ENCODE data around the gene C13orf46. TPM values are rescaled to one million over a fixed set of nuclear protein-coding genes. Genes with fewer than 3 reads are reported as not detected.

The C13orf46 gene
- total RNA-seq, 1 donor from 2014 or later = 0.54 TPM

DNA sequence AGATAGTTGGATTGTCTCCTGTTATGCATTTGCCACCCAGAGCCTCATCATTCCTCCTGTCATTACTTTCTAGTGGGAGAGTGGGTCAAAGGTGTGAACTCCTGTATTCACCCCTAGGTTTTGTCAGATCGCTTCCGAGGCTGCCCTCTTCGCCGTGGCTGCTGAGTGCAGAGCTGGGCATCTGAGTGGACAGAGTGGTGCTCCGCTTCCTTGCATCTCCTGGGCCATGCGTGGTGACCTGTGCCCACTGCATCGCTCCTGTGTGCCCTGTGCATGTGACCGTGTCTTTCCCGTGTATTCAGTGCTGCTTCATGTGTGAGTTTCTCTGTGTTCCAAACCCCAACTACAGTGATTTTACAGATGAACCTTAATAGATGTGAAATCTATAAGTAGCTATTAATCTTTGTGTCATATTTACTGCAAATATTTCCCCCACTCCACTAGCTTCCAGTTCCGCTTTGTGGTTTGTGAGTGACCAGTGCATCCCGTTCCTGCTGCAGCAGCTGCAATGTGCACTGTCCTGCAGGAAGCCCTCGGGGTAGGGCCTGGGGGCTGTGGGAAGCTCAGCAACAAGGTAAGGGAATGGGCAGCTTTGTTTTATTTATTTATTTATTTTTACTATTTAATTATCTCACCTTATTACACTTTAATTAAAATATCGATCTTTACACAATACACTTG, 53.1 kb downstream of the C13orf46 start:
- H3K9me3 Mint-ChIP-seq = peaks cover 13% of the 10 kb centered on the region
- DNase-seq (ENCODE audit: low spot score in 2 of 2, unreplicated experiment in 2 of 2) = no peak
- H3K36me3 Mint-ChIP-seq = peaks cover 6% of the 10 kb centered on the region

DNA sequence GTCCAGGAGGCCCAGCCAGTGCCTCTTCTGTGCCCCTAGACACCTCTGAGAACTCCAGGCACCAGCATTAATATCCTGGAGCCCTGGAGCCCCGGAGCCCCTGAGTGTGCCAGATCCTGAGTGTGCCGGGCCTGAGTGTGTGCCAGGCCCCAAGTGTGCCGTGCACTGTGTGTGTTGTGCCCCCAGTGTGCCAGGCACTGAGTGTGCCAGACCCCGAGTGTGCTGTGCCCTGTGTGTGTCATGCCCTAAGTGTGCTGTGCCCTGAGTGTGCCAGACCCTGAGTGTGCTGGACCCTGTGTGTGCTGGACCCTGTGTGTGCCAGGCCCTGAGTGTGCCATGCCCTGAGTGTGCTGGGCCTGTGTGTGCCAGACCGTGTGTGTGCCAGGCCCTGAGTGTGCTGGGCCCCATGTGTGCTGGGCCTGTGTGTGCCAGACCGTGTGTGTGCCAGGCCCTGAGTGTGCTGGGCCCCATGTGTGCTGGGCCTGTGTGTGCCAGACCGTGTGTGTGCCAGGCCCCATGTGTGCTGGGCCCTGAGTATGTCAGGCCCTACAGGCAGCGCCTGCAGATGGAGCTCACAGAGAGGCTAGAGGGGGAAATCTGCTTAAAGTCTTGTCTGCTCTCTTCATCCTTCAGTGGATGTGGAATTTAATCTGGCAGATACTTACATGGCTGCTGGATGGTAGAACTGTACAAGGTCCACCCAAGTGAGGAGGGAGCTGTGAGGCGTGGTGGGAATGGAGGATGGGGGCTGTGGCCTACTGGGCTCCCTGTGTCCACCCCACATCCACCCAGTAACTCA, 53.9 kb downstream of the C13orf46 start:
- TF ChIP-seq, protein P1, sequence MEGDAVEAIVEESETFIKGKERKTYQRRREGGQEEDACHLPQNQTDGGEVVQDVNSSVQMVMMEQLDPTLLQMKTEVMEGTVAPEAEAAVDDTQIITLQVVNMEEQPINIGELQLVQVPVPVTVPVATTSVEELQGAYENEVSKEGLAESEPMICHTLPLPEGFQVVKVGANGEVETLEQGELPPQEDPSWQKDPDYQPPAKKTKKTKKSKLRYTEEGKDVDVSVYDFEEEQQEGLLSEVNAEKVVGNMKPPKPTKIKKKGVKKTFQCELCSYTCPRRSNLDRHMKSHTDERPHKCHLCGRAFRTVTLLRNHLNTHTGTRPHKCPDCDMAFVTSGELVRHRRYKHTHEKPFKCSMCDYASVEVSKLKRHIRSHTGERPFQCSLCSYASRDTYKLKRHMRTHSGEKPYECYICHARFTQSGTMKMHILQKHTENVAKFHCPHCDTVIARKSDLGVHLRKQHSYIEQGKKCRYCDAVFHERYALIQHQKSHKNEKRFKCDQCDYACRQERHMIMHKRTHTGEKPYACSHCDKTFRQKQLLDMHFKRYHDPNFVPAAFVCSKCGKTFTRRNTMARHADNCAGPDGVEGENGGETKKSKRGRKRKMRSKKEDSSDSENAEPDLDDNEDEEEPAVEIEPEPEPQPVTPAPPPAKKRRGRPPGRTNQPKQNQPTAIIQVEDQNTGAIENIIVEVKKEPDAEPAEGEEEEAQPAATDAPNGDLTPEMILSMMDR (IDR thresholded peaks at IDR 0.05; ENCODE audit: unreplicated experiment) = no peak

More for the DNA sequence above, 53.1 kb downstream of the C13orf46 start:
- no peaks in the 10 kb centered on the region for H3K4me1 Mint-ChIP-seq
- peaks cover 12% of the 10 kb centered on the region for H3K27me3 Mint-ChIP-seq (ENCODE audit: low read depth)
- no peak overlapping the region for H3K4me3 Mint-ChIP-seq
- TF ChIP-seq, protein P1 (IDR thresholded peaks at IDR 0.05; ENCODE audit: unreplicated experiment) = no peak
- no peak overlapping the region for H3K27ac Mint-ChIP-seq

DNA sequence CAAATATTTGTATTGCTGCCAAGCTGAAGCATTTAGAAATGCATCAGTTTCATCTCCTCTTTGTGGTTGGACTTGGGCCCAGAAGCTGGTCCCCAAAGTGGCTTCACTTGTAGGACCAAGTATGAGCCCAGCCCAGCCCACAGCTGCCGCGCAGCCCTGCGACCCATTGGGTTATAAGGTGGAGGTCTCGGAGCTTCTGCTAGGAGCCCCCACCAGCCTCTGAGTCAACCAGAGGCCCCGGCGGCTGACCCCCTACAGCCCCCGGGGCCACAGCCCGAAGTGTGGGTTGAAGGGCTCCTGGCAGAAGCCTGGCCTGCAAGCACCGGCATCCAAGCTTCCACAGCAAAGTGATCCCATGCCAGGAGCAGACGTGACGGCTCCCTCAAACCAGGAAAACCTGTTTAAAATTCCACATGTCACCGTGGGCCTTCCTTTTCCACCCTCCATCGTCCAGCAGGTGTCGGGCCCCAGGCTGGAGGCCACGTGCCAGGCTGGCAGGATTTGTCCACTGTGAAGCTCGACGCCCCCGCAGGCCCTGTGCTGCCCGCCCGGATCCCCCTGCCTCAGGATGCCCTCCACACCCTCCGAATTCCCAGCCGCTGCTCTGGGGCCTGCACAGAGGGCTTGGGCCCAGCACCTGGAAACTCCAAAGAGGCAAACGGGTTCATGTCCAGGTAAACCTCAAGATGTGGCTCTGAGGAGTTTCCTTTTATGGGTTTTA, 54.7 kb downstream of the C13orf46 start:
- DNase-seq (ENCODE audit: low spot score in 2 of 2, unreplicated experiment in 2 of 2) = peak in 1 of 2 experiments; percentile 36
- H3K4me1 Mint-ChIP-seq = no peaks in the 10 kb centered on the region

More for the DNA sequence above, 53.9 kb downstream of the C13orf46 start:
- H3K27ac Mint-ChIP-seq = no peak overlapping the region
- DNase-seq (ENCODE audit: low spot score in 2 of 2, unreplicated experiment in 2 of 2) = no peak
- peaks cover 20% of the 10 kb centered on the region for H3K27me3 Mint-ChIP-seq (ENCODE audit: low read depth)
- peaks cover 6% of the 10 kb centered on the region for H3K36me3 Mint-ChIP-seq
- H3K4me1 Mint-ChIP-seq = no peaks in the 10 kb centered on the region
- H3K4me3 Mint-ChIP-seq = no peak overlapping the region
- peaks cover 13% of the 10 kb centered on the region for H3K9me3 Mint-ChIP-seq

DNA sequence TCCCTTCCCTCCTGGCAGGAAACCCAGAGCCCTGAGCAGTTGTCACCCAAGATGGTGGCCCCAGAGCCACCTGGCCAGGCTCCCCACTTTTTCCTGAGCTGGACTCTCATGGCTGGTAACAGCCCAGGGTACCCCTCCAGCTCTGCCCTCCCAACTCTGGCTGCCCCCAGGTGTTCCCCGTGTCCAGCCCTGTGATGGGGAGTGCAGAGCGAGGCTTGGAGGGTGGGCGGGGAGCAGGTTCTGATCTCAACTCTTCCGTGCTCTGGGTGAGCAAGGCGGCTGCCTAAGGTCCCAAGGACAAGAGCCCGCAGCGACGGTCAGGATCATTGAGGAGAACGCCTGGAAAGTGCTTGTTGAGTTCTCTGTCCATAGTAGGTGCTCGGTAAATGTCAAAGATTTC, 55.3 kb downstream of the C13orf46 start:
- peaks cover 31% of the 10 kb centered on the region for H3K27me3 Mint-ChIP-seq (ENCODE audit: low read depth)
- no peak overlapping the region for H3K4me3 Mint-ChIP-seq
- peak in 1 of 2 experiments; percentile 31 for DNase-seq (ENCODE audit: low spot score in 2 of 2, unreplicated experiment in 2 of 2)
- H3K4me1 Mint-ChIP-seq = no peaks in the 10 kb centered on the region
- H3K36me3 Mint-ChIP-seq = peaks cover 6% of the 10 kb centered on the region
- H3K9me3 Mint-ChIP-seq = peaks cover 13% of the 10 kb centered on the region
- no peak overlapping the region for H3K27ac Mint-ChIP-seq
- TF ChIP-seq, protein P1 (IDR thresholded peaks at IDR 0.05; ENCODE audit: unreplicated experiment) = no peak

More for the DNA sequence above, 54.7 kb downstream of the C13orf46 start:
- H3K27ac Mint-ChIP-seq = no peak overlapping the region
- H3K9me3 Mint-ChIP-seq = peaks cover 13% of the 10 kb centered on the region
- peaks cover 28% of the 10 kb centered on the region for H3K27me3 Mint-ChIP-seq (ENCODE audit: low read depth)
- peaks cover 6% of the 10 kb centered on the region for H3K36me3 Mint-ChIP-seq
- TF ChIP-seq, protein P1 (IDR thresholded peaks at IDR 0.05; ENCODE audit: unreplicated experiment) = no peak
- no peak overlapping the region for H3K4me3 Mint-ChIP-seq

DNA sequence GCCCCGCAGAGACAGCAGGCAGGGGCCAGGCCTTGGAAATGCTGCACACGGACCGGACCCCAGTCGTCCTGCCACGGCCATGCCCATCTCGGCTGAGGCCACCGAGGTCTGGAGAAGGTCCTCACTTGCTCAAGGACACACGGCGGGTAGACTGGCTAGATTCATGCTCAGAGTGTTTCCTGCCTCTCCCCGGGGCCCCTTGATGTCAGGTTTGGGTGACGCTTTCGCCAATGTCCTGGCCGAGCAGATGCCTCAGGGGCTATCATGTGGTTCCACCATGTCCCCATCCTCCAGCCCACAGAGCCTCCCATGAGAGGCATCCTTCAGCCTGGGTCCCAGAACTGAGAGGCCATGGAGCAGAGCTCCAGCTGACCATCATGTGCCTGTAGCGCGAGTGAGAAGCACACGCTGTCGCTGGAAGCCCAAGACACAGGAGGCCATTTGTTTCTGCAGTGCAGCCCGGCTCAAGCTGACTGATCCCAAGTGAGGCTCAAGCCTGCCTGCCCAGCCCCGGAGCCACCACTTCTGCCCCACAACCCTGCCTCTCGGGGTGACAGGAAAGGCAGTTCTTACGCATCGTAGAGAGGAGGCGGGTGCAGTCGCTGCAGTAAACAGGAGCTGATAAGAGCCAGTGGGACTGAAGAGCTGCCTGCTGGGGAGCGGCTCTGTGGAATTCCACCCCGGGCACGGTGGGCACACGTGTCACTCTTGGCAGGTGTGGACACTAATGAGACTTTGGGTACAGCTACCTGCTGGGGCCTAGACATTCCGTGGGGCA, 56.1 kb downstream of the C13orf46 start:
- Mint-ChIP-seq H3K9me3 (peaks cover 14% of the 10 kb centered on the region), H3K27ac (no peak overlapping the region), H3K36me3 (peaks cover 6% of the 10 kb centered on the region), H3K27me3 (ENCODE audit: low read depth) (peaks cover 37% of the 10 kb centered on the region), H3K4me3 (no peak overlapping the region), H3K4me1 (no peaks in the 10 kb centered on the region)
- TF ChIP-seq, protein P1 (IDR thresholded peaks at IDR 0.05; ENCODE audit: unreplicated experiment) = no peak
- peak in 1 of 2 experiments; percentile 35 for DNase-seq (ENCODE audit: low spot score in 2 of 2, unreplicated experiment in 2 of 2)

Measured in mesothelial cell of epicardium (in vitro differentiated cells).